Spleen (tissue), 11 donors: ENCODE results near the gene PSMD5. TPM values are rescaled to one million over a fixed set of nuclear protein-coding genes. Genes with fewer than 3 reads are reported as not detected.
A peak's percentile ranks its signal among the peaks of the same experiment; 100 is the strongest.

Experiments used
- DNase-seq: peaks from one replicate; pipeline ENCODE4 v3.0.0-alpha.2; 2020
- H3K27ac ChIP-seq, 8 donors: fragments of 200-600 bp; sonication (generic) in 7 of 8; 1 replicate in 4 of 8; 2 replicates in 4 of 8; pipeline versions ENCODE4 v1.5.0 to v1.8.0; 2016 to 2021; ENCODE audit warnings: inconsistent platforms in 4 of 8, mild to moderate bottlenecking in 4 of 8, moderate library complexity in 1 of 8
- H3K27me3 ChIP-seq, 7 donors: fragments of 200-600 bp; sonication (generic) in 6 of 7; replicated peaks in 1 of 7; 1 replicate in 4 of 7; 2 replicates in 3 of 7; pipeline versions ENCODE4 v1.5.0 to v1.8.0; 2016 to 2021; ENCODE audit warnings: inconsistent platforms in 3 of 7, mild to moderate bottlenecking in 1 of 7
- H3K36me3 ChIP-seq, 6 donors: fragments of 200-600 bp; sonication (generic) in 5 of 6; 1 replicate in 4 of 6; 2 replicates in 2 of 6; pipeline versions ENCODE4 v1.5.0 to v1.8.0; 2016 to 2021; ENCODE audit warnings: inconsistent platforms in 2 of 6
- H3K4me1 ChIP-seq, 6 donors: fragments of 200-600 bp; sonication (generic) in 5 of 6; 1 replicate in 3 of 6; 2 replicates in 3 of 6; pipeline versions ENCODE4 v1.5.0 to v1.8.0; 2016 to 2021; ENCODE audit warnings: inconsistent platforms in 3 of 6
- H3K4me3 ChIP-seq, 8 donors: fragments of 200-600 bp; sonication (generic) in 7 of 8; 1 replicate in 4 of 8; 2 replicates in 4 of 8; pipeline versions ENCODE4 v1.5.0 to v1.8.0; 2016 to 2021; ENCODE audit warnings: inconsistent platforms in 4 of 8, mild to moderate bottlenecking in 4 of 8, moderate library complexity in 2 of 8
- H3K9me3 ChIP-seq, 8 donors: fragments of 200-600 bp; sonication (generic) in 7 of 8; 1 replicate in 4 of 8; 2 replicates in 4 of 8; pipeline versions ENCODE4 v1.5.0 to v1.8.0; 2016 to 2021; ENCODE audit warnings: inconsistent platforms in 4 of 8
- POLR2A ChIP-seq, 3 donors: fragments of 450-650 bp; IDR thresholded peaks; one replicate each; pipeline ENCODE4 v1.5.1; 2017; ENCODE audit warnings: antibody characterized with exemption in 3 of 3, mild to moderate bottlenecking in 1 of 3
- POLR2AphosphoS5 ChIP-seq, 3 donors: sonication (generic); formaldehyde crosslinking; IDR thresholded peaks; one replicate each; pipeline ENCODE4 v1.5.1; 2017; ENCODE audit warnings: antibody characterized with exemption in 3 of 3
- WGBS, 5 donors: extraction: QIAGEN DNeasy Blood & Tissue Kit in 3 of 5; methylation state at CpG; one replicate each; pipeline versions ENCODE4 v1.1.5 to v1.1.7; 2013 to 2018; 5-methylcytosine and 5-hydroxymethylcytosine counted together
- intact Hi-C: fragments of 100-400 bp; cut with DNase I; formaldehyde crosslinking; loops from one replicate; pipeline ENCODE4 v1.15.0; 2023; ENCODE audit warnings: low total_unique reads
- polyA plus RNA-seq, 3 donors: library from polyadenylated mRNA; stranded (reverse); fragments of 200-250 nt; gene quantifications; one replicate each; pipeline ENCODE4 v1.2.1, GENCODE V29; 2013
- total RNA-seq, 7 donors: library from RNA; depleted of rRNA in 3 of 7; stranded (reverse); fragments of >200 nt in 3 of 7; fragmentation: NEBNext Ultra II Directional in 4 of 7; extraction: Animal tissue kit (Norgen Biotek cat#: 25700) in 4 of 7; gene quantifications; one replicate each; pipeline versions ENCODE4 v1.1.0 to v1.2.1, GENCODE V29; 2016 to 2021
- TF ChIP-seq, protein P1 (sequence below), 11 experiments: fragments of 200-600 bp in 7 of 11; fragments of 450-650 bp in 4 of 11; sonication (generic) in 4 of 11; IDR thresholded peaks in 8 of 11; conservative IDR thresholded peaks in 3 of 11; 1 replicate in 7 of 11; 2 replicates in 4 of 11; pipeline versions ENCODE4 v1.4.0 to v1.8.0; 2016 to 2021; ENCODE audit warnings: antibody characterized with exemption in 11 of 11, inconsistent platforms in 4 of 11, mild to moderate bottlenecking in 1 of 11
- donor health status: healthy with polysubstance abuse.
- donor health status: DM: no; HTN: no; CAD: no; lungs with moderate emphysema.
- donor health status: DM: no; HTN: no; CAD: no.
- donor health status: Bipolar disorder and iron deficiency.
- donor health status: healthy.
- donor health status: DM: no; HTN: no; CAD: no.
- donor health status: DM: yes; HTN: yes; CAD: no.

The PSMD5 gene
- total and polyA plus RNA-seq, 10 donors = 8.9 to 41.4 (median 31.2) TPM

DNA sequence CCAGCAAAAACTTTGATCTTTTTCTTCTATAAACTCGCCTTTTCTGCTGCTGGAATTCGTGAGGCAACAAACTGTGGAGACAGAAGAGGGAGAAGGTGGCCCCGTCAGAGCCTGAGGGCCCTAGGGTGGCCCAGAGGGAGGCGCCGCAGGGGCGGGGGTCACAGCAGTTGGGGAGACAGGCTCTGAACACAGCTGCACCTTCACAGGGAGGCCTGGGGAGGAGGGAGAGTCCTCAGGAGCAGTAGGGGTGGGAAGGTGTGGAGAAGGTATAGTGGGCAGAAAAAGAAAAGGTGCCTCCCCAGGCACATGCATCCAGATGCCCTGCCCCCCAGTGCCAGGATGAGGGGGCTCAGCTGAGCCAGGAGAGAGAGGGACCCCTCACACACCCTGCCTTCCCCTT is 19.2 kb upstream of the PSMD5 start:
- Histone ChIP-seq H3K36me3 (peaks cover 0 to 100% (median 65%) of the 10 kb centered on the region in 6 donors), H3K4me1 (peaks cover 0 to 15% (median 6%) of the 10 kb centered on the region in 6 donors), H3K4me3 (no peak overlapping the region), H3K9me3 (no peaks in the 10 kb centered on the region), H3K27me3 (no peaks in the 10 kb centered on the region), H3K27ac (no peak overlapping the region)
- DNase-seq = no peak
- 94 to 98% (median 97%) methylated on average over 6 of the region's 6 CpGs for WGBS, 5 donors
- TF ChIP-seq, protein P1, sequence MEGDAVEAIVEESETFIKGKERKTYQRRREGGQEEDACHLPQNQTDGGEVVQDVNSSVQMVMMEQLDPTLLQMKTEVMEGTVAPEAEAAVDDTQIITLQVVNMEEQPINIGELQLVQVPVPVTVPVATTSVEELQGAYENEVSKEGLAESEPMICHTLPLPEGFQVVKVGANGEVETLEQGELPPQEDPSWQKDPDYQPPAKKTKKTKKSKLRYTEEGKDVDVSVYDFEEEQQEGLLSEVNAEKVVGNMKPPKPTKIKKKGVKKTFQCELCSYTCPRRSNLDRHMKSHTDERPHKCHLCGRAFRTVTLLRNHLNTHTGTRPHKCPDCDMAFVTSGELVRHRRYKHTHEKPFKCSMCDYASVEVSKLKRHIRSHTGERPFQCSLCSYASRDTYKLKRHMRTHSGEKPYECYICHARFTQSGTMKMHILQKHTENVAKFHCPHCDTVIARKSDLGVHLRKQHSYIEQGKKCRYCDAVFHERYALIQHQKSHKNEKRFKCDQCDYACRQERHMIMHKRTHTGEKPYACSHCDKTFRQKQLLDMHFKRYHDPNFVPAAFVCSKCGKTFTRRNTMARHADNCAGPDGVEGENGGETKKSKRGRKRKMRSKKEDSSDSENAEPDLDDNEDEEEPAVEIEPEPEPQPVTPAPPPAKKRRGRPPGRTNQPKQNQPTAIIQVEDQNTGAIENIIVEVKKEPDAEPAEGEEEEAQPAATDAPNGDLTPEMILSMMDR (IDR thresholded peaks at IDR 0.05 in 8 of 11, conservative IDR thresholded peaks at IDR 0.05 in 3 of 11) = no peak
- TF ChIP-seq POLR2AphosphoS5 (IDR thresholded peaks at IDR 0.05) (no peak), POLR2A (IDR thresholded peaks at IDR 0.05) (no peak)
- intact Hi-C loops = no loop called here

DNA sequence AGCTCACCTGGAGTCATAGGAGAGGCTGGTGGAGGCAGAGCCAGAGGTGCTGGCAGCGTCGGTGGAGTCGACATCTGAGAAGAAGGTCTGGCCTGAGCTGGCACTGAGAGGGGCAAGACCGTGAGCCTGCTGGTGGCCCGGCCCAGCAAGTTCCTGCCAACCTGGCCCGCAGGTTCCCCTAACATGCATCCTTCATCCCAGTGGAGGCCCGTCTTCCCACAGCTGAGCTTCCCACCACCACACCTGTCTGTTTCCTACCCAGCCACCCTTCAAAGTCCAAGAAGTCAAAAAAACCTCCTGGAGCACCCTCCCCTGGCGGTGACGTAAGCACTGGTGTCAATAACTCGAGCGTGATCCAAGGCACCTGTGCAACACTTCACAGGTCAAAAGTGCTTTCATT is 17.4 kb upstream of the PSMD5 start:
- TF ChIP-seq, protein P1 (IDR thresholded peaks at IDR 0.05 in 8 of 11, conservative IDR thresholded peaks at IDR 0.05 in 3 of 11) = no peak
- TF ChIP-seq POLR2A (IDR thresholded peaks at IDR 0.05) = no peak
- TF ChIP-seq POLR2AphosphoS5 (IDR thresholded peaks at IDR 0.05) = no peak
- 91 to 99% (median 94%) methylated on average over 10 to 11 of the region's 11 CpGs for WGBS, 5 donors
- H3K36me3 ChIP-seq = peaks cover 0 to 100% (median 53%) of the 10 kb centered on the region in 6 donors
- no peak overlapping the region for H3K27ac ChIP-seq
- no peak overlapping the region for H3K4me3 ChIP-seq
- no peak for DNase-seq
- intact Hi-C loops = no loop called here
- H3K9me3 ChIP-seq = no peaks in the 10 kb centered on the region
- H3K4me1 ChIP-seq = peaks cover 0 to 18% (median 7%) of the 10 kb centered on the region in 6 donors
- H3K27me3 ChIP-seq = no peaks in the 10 kb centered on the region

DNA sequence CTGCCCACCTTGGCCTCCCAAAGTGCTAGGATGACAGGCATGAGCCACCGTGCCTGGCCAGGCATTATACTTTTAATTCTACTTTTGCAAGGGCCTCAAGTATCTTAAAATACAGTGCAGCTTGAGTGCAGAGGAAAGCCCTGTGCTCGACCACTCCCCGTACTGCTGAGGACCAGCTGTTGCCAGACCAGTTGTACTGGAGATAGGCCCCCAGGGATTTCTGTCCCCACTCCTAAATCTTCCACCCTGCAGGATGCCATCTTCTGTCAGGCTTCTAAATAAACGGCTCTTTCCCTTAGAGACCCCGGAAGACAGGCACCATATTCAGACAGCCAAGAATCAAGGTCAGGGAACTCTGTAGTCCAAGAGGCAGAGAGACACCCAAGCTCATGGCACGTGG is 16.6 kb upstream of the PSMD5 start:
- Histone ChIP-seq H3K9me3 (no peaks in the 10 kb centered on the region), H3K4me3 (no peak overlapping the region), H3K27ac (no peak overlapping the region), H3K4me1 (peaks cover 0 to 18% (median 7%) of the 10 kb centered on the region in 6 donors), H3K36me3 (peaks cover 0 to 100% (median 52%) of the 10 kb centered on the region in 6 donors), H3K27me3 (no peaks in the 10 kb centered on the region)
- intact Hi-C loops = no loop called here
- WGBS, 5 donors = 83 to 94% (median 89%) methylated on average over 6 of the region's 6 CpGs
- no peak for DNase-seq
- no peak for TF ChIP-seq POLR2AphosphoS5 (IDR thresholded peaks at IDR 0.05)
- TF ChIP-seq, protein P1 (IDR thresholded peaks at IDR 0.05 in 8 of 11, conservative IDR thresholded peaks at IDR 0.05 in 3 of 11) = no peak
- no peak for TF ChIP-seq POLR2A (IDR thresholded peaks at IDR 0.05)

DNA sequence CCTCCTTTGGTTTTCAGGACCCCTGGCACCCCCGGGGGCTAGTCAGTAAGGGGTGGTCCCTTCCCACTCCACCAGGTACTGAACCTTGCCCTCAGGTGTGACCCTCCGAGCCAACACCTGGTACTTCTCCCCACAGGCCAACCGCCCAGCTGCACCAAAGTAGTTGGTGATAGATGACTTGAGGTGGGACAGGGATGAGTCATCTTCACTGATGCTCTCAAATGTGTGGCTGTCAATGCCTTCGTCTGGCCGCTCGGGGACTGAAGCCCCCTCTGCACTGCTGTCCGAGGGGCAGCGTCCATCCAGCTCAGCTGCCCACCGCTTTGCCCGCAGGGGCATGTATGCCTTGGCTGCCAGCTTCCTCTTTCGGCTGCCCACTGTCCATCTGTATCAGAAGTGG is 15.2 kb upstream of the PSMD5 start:
- Histone ChIP-seq H3K4me3 (no peak overlapping the region), H3K27ac (peak overlapping the region in 7 of 8 donors; percentile 19 to 74 (median 51)), H3K36me3 (peaks cover 0 to 100% (median 44%) of the 10 kb centered on the region in 6 donors), H3K9me3 (no peaks in the 10 kb centered on the region), H3K27me3 (no peaks in the 10 kb centered on the region), H3K4me1 (peaks cover 0 to 25% (median 7%) of the 10 kb centered on the region in 6 donors)
- no peak for DNase-seq
- TF ChIP-seq POLR2A (IDR thresholded peaks at IDR 0.05) (no peak), POLR2AphosphoS5 (IDR thresholded peaks at IDR 0.05) (peak in 1 of 3 donors; percentile 6)
- WGBS, 5 donors = 79 to 93% (median 90%) methylated on average over 9 to 11 of the region's 11 CpGs
- intact Hi-C loops = no loop called here
